ENCODE measurements around the gene RAB5IF.

Gene RAB5IF

DNA sequence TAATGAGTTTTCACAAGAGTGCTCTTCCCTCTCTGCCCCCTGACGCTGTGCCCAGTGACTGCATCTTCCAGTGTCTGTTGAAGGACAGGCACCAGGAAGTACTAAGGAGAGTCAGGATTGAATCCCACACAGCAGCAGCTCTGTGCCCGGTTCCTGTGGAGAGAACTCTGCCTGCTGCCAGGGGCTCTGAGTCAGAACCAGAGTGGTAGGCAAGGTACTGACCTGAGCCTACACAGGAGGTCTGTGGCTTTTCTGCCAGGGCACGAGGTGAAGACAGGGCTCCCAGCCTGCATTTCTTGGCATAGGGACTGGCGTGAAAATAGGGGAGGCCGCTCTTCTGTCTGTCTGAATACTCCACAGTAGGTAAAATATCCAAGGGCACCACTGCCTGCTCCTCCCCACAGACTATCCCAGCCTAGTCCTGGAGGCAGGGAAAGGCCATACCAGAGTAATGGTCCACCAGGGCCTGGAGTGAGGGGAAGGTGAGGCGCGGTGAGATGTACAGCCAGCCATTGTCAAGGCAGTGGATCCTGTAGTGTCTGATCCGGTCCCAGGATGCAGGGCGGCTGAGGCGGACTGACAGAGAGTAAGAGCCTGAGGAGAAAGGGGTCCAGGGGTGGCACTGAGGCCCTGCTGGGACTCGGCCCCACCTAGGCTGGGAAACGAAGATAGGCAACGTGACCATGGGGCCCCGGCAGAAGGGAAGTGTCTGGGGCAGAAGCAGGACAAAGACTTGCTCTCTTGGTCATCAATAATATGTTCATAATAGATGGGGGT is 9.4 kb downstream of the RAB5IF start:
- TF ChIP-seq POLR2AphosphoS5 (IDR thresholded peaks at IDR 0.05; ENCODE audit: low read depth, low read length) (peak; percentile 26; the same call in 1 of the 2 replicates), TAF1 (IDR thresholded peaks at IDR 0.05; ENCODE audit: borderline replicate concordance, low read depth, low read length) (no peak), POLR2A (IDR thresholded peaks at IDR 0.05; ENCODE audit: low read depth, low read length) (no peak)
- FAIRE-seq (no peak), DNase-seq (ENCODE audit: insufficient read length) (no peak)

DNA sequence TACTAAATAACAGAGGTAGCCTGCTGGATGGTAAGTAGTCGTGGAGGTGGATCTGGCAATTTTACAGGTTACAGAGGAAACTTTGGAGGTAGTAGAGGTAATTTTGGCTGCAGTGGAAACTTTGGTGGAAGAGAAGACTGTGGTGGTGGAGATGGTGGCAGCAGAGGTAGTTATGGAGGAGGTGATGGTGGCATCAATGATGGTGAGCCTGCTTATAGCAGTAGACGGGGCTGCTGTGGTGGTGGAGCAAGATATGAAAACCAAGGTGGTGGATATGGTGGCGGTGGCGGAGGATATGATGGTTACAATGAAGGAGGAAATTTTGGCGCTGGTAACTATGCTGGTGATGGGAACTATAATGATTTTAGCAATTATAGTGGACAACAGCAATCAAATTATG is 15.3 kb downstream of the RAB5IF start:
- TF ChIP-seq POLR2AphosphoS5 (IDR thresholded peaks at IDR 0.05; ENCODE audit: low read depth, low read length) (no peak), TAF1 (IDR thresholded peaks at IDR 0.05; ENCODE audit: borderline replicate concordance, low read depth, low read length) (no peak), POLR2A (IDR thresholded peaks at IDR 0.05; ENCODE audit: low read depth, low read length) (no peak)
- DNase-seq (ENCODE audit: insufficient read length) (no peak), FAIRE-seq (no peak)

DNA sequence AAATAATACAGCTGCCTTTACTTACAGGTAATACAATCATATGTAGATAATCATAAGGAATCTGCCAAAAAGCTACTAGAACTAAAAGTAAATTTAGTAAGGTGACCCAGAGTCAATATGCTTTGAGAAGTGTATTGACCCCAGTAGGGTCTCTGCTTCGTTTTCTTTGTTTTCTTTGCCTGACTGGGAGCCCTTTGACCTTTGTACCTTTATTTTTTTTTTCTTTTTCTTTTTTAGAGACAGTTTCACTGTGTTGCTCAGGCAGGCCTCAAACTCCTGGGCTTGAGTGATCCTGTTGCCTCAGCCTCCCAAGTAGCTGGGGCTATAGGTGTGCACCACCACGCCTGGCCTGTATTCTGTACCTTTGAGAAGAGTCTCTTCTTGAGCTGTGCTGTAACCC is 17.9 kb downstream of the RAB5IF start:
- FAIRE-seq (no peak), DNase-seq (ENCODE audit: insufficient read length) (no peak)
- no peak for TF ChIP-seq TAF1 (IDR thresholded peaks at IDR 0.05; ENCODE audit: borderline replicate concordance, low read depth, low read length)
- TF ChIP-seq POLR2A (IDR thresholded peaks at IDR 0.05; ENCODE audit: low read depth, low read length): no peak
- no peak for TF ChIP-seq POLR2AphosphoS5 (IDR thresholded peaks at IDR 0.05; ENCODE audit: low read depth, low read length)

DNA sequence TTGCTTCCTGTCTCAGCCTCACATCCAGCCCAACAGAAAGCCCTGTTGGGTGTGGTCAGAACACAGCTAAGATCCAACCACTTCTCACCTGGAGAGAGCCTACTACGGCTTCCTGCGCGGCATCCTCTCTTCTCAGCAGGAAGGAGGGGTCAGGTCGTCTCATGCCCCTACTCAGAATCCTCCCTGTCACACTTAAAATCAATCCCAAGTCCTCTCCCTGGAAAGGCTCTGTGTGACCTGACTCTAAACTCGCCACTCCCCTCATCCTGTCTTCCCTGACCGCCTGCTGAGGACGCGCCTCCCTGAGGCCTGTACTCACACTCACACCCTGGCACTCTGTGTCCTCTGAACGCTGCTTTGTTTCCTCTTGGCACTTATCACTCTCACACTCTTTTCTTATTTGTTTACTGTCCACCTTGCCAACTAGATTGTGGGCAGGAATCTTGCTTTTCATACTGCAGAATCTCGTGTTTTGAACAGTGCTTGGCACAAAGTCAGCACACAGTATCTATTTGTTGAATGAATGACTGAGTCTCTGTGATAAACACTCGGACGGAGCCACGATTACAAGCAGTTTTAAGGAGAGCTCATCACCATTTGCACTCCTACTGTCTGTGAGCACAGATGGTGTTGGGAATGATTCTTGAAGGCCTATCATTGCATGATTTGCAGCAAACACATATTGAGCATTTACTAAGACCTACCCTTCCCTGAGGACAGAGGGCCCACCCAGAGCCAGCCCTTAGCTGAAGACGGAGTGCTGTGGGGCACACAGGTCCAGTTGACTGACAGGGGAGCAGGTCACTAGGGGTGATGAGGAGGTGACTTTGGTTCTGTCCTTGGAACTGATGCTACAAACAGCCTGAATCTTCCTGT is 18.7 kb downstream of the RAB5IF start:
- FAIRE-seq: no peak
- DNase-seq (ENCODE audit: insufficient read length): no peak
- TF ChIP-seq POLR2A (IDR thresholded peaks at IDR 0.05; ENCODE audit: low read depth, low read length): no peak
- no peak for TF ChIP-seq POLR2AphosphoS5 (IDR thresholded peaks at IDR 0.05; ENCODE audit: low read depth, low read length)
- no peak for TF ChIP-seq TAF1 (IDR thresholded peaks at IDR 0.05; ENCODE audit: borderline replicate concordance, low read depth, low read length)

DNA sequence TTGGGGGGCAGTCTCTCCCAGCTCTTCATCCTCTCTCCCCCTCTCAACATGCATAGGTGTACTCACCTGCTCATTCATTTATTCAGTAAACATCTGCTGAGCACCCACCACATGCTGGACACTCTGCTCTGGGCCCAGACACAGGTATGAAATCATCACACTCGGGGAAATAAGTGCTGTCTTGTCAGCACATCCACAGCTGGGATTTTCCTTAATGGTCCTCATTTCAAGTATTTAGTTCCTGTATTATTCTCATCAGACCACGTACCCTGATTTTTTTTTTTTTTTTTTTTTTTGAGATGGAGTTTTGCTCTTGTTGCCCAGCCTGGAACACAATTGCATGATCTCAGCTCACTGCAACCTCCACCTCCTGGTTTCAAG is 19.4 kb downstream of the RAB5IF start:
- TF ChIP-seq TAF1 (IDR thresholded peaks at IDR 0.05; ENCODE audit: borderline replicate concordance, low read depth, low read length): no peak
- TF ChIP-seq POLR2A (IDR thresholded peaks at IDR 0.05; ENCODE audit: low read depth, low read length): no peak
- no peak for TF ChIP-seq POLR2AphosphoS5 (IDR thresholded peaks at IDR 0.05; ENCODE audit: low read depth, low read length)

DNA sequence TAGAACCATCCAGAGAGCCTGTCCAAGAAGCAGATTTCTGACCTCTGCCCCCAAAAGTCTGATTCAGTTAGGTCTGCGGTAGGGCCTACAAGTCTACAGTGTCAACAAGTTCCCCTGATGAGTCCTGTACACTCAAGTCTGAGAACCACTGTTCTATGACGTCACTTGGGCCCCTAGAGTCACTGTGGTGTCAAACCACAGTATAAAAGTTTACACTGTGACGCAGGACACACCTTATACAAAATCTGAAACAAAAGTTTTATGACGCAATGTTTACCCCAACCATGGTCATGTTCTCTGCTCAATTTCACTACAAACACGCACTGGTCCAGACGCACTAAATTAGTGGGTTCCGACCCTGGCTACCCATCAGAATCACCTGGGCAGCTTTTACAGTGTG is 22.5 kb downstream of the RAB5IF start:
- DNase-seq (ENCODE audit: insufficient read length): no peak
- TF ChIP-seq POLR2AphosphoS5 (IDR thresholded peaks at IDR 0.05; ENCODE audit: low read depth, low read length): no peak
- TF ChIP-seq POLR2A (IDR thresholded peaks at IDR 0.05; ENCODE audit: low read depth, low read length): no peak
- TF ChIP-seq TAF1 (IDR thresholded peaks at IDR 0.05; ENCODE audit: borderline replicate concordance, low read depth, low read length): no peak
- no peak for FAIRE-seq

More for the DNA sequence above, 19.4 kb downstream of the RAB5IF start:
- DNase-seq (ENCODE audit: insufficient read length) (no peak), FAIRE-seq (no peak)

DNA sequence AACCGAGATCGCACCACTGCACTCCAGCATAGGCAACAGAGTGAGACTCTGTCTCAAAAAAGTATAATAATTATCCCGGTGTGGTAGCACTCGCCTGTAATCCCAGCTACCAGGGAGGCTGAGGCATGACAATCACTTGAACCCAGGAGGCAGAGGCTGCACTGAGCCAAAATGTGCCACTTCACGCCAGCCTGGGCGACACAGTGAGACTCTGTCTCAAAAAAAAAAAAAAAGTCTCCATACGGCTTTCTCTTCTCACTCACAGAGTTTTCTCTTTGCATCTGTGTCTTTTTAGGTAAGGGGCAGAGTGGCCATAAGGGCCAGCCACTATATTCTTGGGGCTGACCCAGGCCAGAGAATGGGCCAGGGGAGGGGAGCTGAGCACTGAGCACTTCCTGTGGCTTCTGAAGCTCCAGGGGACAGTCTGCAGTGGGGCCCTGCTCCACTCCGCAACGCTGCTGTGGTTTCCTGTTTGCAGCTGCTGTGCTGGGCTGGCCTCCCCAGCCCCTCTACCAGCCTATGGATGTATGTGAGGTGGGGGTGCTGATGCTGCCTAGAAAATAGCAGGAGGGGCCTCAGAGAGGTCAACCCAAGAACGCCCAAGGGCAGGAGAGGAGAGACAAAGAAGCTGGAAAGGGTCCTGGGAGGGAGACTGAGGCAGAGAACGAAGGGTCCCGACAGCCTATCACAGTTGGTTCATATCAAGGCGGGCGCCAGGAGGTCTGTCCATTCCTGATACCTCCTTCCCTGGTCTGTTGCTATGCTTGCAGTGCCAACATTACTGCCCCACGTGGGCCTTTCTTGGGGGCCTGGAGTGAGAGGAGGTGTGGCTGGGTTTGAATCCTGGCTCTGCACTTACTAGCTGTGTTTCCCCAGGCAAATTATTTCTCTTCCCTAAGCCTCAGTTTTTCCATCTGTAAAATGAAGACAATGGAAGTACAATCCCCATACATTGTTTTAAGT is 24.4 kb downstream of the RAB5IF start:
- peak; percentile 34 for DNase-seq (ENCODE audit: insufficient read length)
- FAIRE-seq: peak; percentile 27
- TF ChIP-seq POLR2AphosphoS5 (IDR thresholded peaks at IDR 0.05; ENCODE audit: low read depth, low read length) (no peak), TAF1 (IDR thresholded peaks at IDR 0.05; ENCODE audit: borderline replicate concordance, low read depth, low read length) (no peak), POLR2A (IDR thresholded peaks at IDR 0.05; ENCODE audit: low read depth, low read length) (no peak)

DNA sequence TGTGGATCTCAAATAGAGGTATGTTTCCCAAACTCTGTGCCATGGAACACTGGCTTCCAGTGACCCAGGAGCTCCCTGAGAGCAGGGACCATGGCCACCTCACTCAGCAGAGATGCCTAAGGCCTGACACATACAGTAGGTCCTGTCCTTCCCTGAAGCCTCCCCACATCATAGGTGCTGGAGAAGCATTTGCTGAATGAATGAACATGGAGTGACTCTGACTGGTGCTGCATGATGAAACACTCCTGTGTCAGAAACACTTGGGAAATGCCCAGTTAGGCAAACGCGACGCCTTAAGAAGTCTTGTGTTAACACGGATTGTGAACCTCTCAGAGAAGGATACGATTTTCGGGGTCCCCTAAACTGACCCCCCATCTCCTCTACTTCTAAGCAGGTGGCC is 26.1 kb downstream of the RAB5IF start:
- TF ChIP-seq POLR2AphosphoS5 (IDR thresholded peaks at IDR 0.05; ENCODE audit: low read depth, low read length) (no peak), TAF1 (IDR thresholded peaks at IDR 0.05; ENCODE audit: borderline replicate concordance, low read depth, low read length) (no peak), POLR2A (IDR thresholded peaks at IDR 0.05; ENCODE audit: low read depth, low read length) (no peak)
- FAIRE-seq (no peak), DNase-seq (ENCODE audit: insufficient read length) (no peak)

DNA sequence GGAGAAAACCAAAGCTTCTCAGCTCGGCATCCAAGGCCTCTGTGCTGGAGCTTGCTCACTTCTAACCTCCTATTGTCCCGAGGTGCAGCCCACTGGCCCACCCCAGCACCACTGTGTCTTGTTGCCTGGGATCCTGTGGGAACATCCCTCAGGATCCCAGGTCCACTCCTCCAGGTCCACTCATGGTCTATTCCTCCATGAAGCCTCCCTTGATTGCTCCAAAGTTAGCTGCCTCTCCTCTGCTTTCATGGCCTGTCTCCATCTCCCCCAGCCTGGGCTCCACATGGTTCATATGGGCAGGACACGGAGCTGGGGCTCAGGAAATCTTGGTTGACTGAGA is 26.5 kb downstream of the RAB5IF start:
- DNase-seq (ENCODE audit: insufficient read length) (no peak), FAIRE-seq (no peak)
- no peak for TF ChIP-seq POLR2A (IDR thresholded peaks at IDR 0.05; ENCODE audit: low read depth, low read length)
- TF ChIP-seq TAF1 (IDR thresholded peaks at IDR 0.05; ENCODE audit: borderline replicate concordance, low read depth, low read length): no peak
- TF ChIP-seq POLR2AphosphoS5 (IDR thresholded peaks at IDR 0.05; ENCODE audit: low read depth, low read length): no peak

DNA sequence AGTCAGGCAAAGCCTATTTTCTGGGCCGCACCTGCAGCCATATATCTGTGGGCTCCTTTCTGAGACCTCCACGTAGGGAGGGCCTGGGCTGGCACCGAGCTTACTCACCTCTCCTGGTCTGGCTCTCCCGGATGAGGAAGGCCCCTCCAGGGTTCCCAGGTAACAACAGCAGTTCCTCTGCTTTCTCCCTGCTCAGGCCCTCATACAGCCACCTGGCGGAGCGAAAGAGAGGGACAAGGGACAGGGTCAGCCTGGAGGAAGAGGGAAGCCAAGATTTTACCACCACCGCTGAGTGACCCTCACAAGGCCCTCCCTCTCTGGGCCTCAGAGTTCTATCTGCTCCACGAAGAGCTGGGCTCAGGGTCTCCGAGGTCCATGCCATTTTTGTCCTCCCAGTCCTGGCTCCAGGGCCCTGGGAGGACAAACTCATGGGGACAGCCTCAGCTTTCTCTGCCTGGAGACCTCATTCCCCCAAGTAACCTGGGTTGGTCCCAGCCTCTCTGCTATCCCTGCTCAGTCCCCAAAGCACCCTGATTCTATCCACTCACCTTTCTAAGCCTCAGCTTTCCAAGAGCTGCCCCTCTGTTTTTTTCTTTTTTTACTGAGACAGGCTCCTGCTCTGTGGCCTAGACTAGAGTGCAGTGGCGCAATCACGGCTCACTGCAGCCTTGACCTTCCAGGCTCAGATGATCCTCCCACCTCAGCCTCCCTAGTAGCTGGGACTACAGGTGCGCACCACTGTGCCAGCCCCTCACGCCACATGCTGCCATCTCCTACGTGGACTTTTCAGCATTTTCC is 27.1 kb downstream of the RAB5IF start:
- FAIRE-seq: no peak
- no peak for DNase-seq (ENCODE audit: insufficient read length)
- TF ChIP-seq POLR2AphosphoS5 (IDR thresholded peaks at IDR 0.05; ENCODE audit: low read depth, low read length) (no peak), TAF1 (IDR thresholded peaks at IDR 0.05; ENCODE audit: borderline replicate concordance, low read depth, low read length) (no peak), POLR2A (IDR thresholded peaks at IDR 0.05; ENCODE audit: low read depth, low read length) (no peak)

Measured in GM12892 (cell line).